Measurements from ENCODE around the gene CLEC7A. TPM values are rescaled to one million over a fixed set of nuclear protein-coding genes. Genes with fewer than 3 reads are reported as not detected.

Gene CLEC7A
- total RNA-seq, 2 donors from 2014 or later: not detected

- Mint-ChIP-seq H3K4me1 (peaks cover 25% of the 10 kb centered on the region), H3K27ac (no peak overlapping the region), H3K27me3 (ENCODE audit: insufficient read depth) (no peaks in the 10 kb centered on the region), H3K9me3 (no peaks in the 10 kb centered on the region), H3K36me3 (ENCODE audit: low read depth) (no peaks in the 10 kb centered on the region), H3K4me3 (no peak overlapping the region)
- no peak overlapping the region for H3K9ac ChIP-seq (ENCODE audit: extremely low read depth, low read length, poor library complexity, severe bottlenecking)
- TF ChIP-seq, protein P1, sequence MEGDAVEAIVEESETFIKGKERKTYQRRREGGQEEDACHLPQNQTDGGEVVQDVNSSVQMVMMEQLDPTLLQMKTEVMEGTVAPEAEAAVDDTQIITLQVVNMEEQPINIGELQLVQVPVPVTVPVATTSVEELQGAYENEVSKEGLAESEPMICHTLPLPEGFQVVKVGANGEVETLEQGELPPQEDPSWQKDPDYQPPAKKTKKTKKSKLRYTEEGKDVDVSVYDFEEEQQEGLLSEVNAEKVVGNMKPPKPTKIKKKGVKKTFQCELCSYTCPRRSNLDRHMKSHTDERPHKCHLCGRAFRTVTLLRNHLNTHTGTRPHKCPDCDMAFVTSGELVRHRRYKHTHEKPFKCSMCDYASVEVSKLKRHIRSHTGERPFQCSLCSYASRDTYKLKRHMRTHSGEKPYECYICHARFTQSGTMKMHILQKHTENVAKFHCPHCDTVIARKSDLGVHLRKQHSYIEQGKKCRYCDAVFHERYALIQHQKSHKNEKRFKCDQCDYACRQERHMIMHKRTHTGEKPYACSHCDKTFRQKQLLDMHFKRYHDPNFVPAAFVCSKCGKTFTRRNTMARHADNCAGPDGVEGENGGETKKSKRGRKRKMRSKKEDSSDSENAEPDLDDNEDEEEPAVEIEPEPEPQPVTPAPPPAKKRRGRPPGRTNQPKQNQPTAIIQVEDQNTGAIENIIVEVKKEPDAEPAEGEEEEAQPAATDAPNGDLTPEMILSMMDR (conservative IDR thresholded peaks at IDR 0.05): no peak
- no peaks in the 10 kb centered on the region for H3K9me3 ChIP-seq (ENCODE audit: control insufficient read depth, low read length)
- no peak overlapping the region for H3K4me3 ChIP-seq (ENCODE audit: low read length)
- 47% methylated on average over 2 of the region's 2 CpGs; no CpG with 5 or more reads in 1 of the 2 experiments for WGBS, 2 experiments (ENCODE audit: insufficient coverage in 1 of 2, insufficient read length in 1 of 2)
- H3K36me3 ChIP-seq (ENCODE audit: control insufficient read depth, insufficient read depth, low read length): no peaks in the 10 kb centered on the region
- H3K27me3 ChIP-seq (ENCODE audit: control insufficient read depth, insufficient read depth, low read length, poor library complexity, severe bottlenecking): no peaks in the 10 kb centered on the region
- peaks cover 7% of the 10 kb centered on the region for H3K4me1 ChIP-seq (ENCODE audit: control insufficient read depth, insufficient read depth, low read length)
- H3K27ac ChIP-seq (ENCODE audit: low read depth, low read length): no peak overlapping the region
- no peak for DNase-seq
These were observed 1.2 kb upstream of the CLEC7A start for GRCh38 chr12:10131111-10131690.

GRCh38 chr12:10128687-10129086 is 1.3 kb downstream of the CLEC7A start:
- Histone ChIP-seq H3K9me3 (ENCODE audit: control insufficient read depth, low read length) (no peaks in the 10 kb centered on the region), H3K9ac (ENCODE audit: extremely low read depth, low read length, poor library complexity, severe bottlenecking) (no peak overlapping the region), H3K27me3 (ENCODE audit: control insufficient read depth, insufficient read depth, low read length, poor library complexity, severe bottlenecking) (no peaks in the 10 kb centered on the region), H3K4me1 (ENCODE audit: control insufficient read depth, insufficient read depth, low read length) (peaks cover 10% of the 10 kb centered on the region), H3K4me3 (ENCODE audit: low read length) (no peak overlapping the region), H3K36me3 (ENCODE audit: control insufficient read depth, insufficient read depth, low read length) (no peaks in the 10 kb centered on the region), H3K27ac (ENCODE audit: low read depth, low read length) (no peak overlapping the region)
- H3K27me3 Mint-ChIP-seq (ENCODE audit: insufficient read depth): no peaks in the 10 kb centered on the region
- H3K4me1 Mint-ChIP-seq: peaks cover 36% of the 10 kb centered on the region
- H3K4me3 Mint-ChIP-seq: no peak overlapping the region
- no peak overlapping the region for H3K27ac Mint-ChIP-seq
- TF ChIP-seq, protein P1 (conservative IDR thresholded peaks at IDR 0.05): no peak
- no peaks in the 10 kb centered on the region for H3K36me3 Mint-ChIP-seq (ENCODE audit: low read depth)
- WGBS, 2 experiments (ENCODE audit: insufficient coverage in 1 of 2, insufficient read length in 1 of 2): 92 to 100% methylated on average over 1 to 5 of the region's 5 CpGs
- DNase-seq: no peak
- no peaks in the 10 kb centered on the region for H3K9me3 Mint-ChIP-seq

DNA sequence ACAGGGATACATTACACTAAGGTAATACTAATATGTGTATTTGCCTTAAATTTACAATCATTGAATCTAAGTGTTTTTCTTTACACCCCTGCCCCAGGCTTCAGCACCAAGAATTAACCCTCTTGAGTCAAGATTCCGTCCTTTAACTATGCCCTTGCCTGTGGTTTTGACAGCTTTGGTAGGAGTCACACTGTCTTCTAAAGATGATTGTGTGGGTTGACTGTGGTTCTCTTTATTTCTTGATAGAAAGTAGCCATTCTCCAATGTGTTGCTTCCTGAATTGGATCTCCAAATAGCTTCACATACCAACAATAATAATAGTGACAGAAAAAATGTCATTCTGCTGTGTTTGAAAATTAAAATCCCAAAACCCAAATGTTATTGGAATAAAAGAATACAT is 3.6 kb downstream of the CLEC7A start:
- Histone ChIP-seq H3K4me3 (ENCODE audit: low read length) (no peak overlapping the region), H3K36me3 (ENCODE audit: control insufficient read depth, insufficient read depth, low read length) (no peaks in the 10 kb centered on the region), H3K4me1 (ENCODE audit: control insufficient read depth, insufficient read depth, low read length) (peaks cover 6% of the 10 kb centered on the region), H3K27me3 (ENCODE audit: control insufficient read depth, insufficient read depth, low read length, poor library complexity, severe bottlenecking) (no peaks in the 10 kb centered on the region), H3K9ac (ENCODE audit: extremely low read depth, low read length, poor library complexity, severe bottlenecking) (no peak overlapping the region), H3K27ac (ENCODE audit: low read depth, low read length) (no peak overlapping the region), H3K9me3 (ENCODE audit: control insufficient read depth, low read length) (no peaks in the 10 kb centered on the region)
- Mint-ChIP-seq H3K4me1 (peaks cover 20% of the 10 kb centered on the region), H3K27me3 (ENCODE audit: insufficient read depth) (no peaks in the 10 kb centered on the region), H3K36me3 (ENCODE audit: low read depth) (peaks cover 3% of the 10 kb centered on the region), H3K27ac (no peak overlapping the region), H3K4me3 (no peak overlapping the region), H3K9me3 (peaks cover 7% of the 10 kb centered on the region)
- no peak for DNase-seq
- TF ChIP-seq, protein P1 (conservative IDR thresholded peaks at IDR 0.05): no peak
- WGBS, 2 experiments (ENCODE audit: insufficient coverage in 1 of 2, insufficient read length in 1 of 2): 82% methylated on average over 1 of the region's 1 CpG; no CpG with 5 or more reads in 1 of the 2 experiments

All from endodermal cell (in vitro differentiated cells).